K562 (cell line): ENCODE measurements around the gene LEPROT. TPM values are rescaled to one million over a fixed set of nuclear protein-coding genes. Genes with fewer than 3 reads are reported as not detected.
A peak's percentile ranks its signal among the peaks of the same experiment; 100 is the strongest.

Source experiments
- ARID2 ChIP-seq: fragments of 450-650 bp; IDR thresholded peaks from 2 replicates; pipeline ENCODE4 v1.6.1; 2017; ENCODE audit warnings: antibody characterized with exemption, mild to moderate bottlenecking
- CTCFL ChIP-seq: IDR thresholded peaks from 2 replicates; pipeline ENCODE4 v1.6.1; 2011; ENCODE audit warnings: borderline replicate concordance, low read depth, mild to moderate bottlenecking, moderate library complexity, low read length; ENCODE audit not compliant: insufficient read depth, poor library complexity, severe bottlenecking
- ERF ChIP-seq: fragments of 450-650 bp; formaldehyde crosslinking; IDR thresholded peaks from 2 replicates; pipeline ENCODE4 v1.4.0; 2020; ENCODE audit warnings: mild to moderate bottlenecking, mixed read lengths
- HBP1 ChIP-seq: fragments of 450-650 bp; formaldehyde crosslinking; IDR thresholded peaks from 2 replicates; pipeline ENCODE4 v1.4.0; 2022; ENCODE audit warnings: missing genetic modification characterization
- MLLT1 ChIP-seq, 2 experiments: fragments of 450-650 bp; IDR thresholded peaks; 2 replicates each; pipeline ENCODE4 v1.6.1; 2016
- MXD1 ChIP-seq: fragments of 250-450 bp; sonication (Bioruptor Pico); IDR thresholded peaks from 2 replicates; pipeline ENCODE4 v1.8.0; 2021; ENCODE audit warnings: borderline replicate concordance, mild to moderate bottlenecking, moderate library complexity; ENCODE audit not compliant: poor library complexity, severe bottlenecking
- MYC ChIP-seq, 2 experiments: fragments of 250-450 bp in 1 of 2; sonication (Bioruptor Pico) in 1 of 2; IDR thresholded peaks; 2 replicates each; pipeline versions ENCODE4 v1.5.1 to v1.6.1; 2012 to 2021; ENCODE audit warnings: low read depth in 2 of 2, borderline replicate concordance in 1 of 2, improper control_type of control experiment in 1 of 2, low read length in 1 of 2, mild to moderate bottlenecking in 1 of 2, moderate library complexity in 1 of 2
- PRPF4 ChIP-seq: fragments of 200-400 bp; formaldehyde crosslinking; IDR thresholded peaks from one replicate; pipeline ENCODE4 v1.6.1; 2017; ENCODE audit warnings: low read length, low read depth, mild to moderate bottlenecking; ENCODE audit not compliant: insufficient read depth, poor library complexity, severe bottlenecking
- PTBP1 ChIP-seq: fragments of 200-400 bp; formaldehyde crosslinking; IDR thresholded peaks from 2 replicates; pipeline ENCODE4 v1.6.1; 2017; ENCODE audit warnings: low read depth, low read length
- RAD51 ChIP-seq: fragments of 450-650 bp; IDR thresholded peaks from 2 replicates; pipeline ENCODE4 v1.7.1; 2016; ENCODE audit warnings: low read depth, mild to moderate bottlenecking, borderline replicate concordance
- RBM39 ChIP-seq: fragments of 200-400 bp; formaldehyde crosslinking; optimal IDR thresholded peaks from 2 replicates; pipeline ENCODE3; 2018; ENCODE audit warnings: low read depth, low read length
- RHOXF2B ChIP-seq: fragments of 250-450 bp; sonication (Bioruptor Pico); conservative IDR thresholded peaks from 2 replicates; pipeline ENCODE4 v1.5.1; 2021
- SMARCE1 ChIP-seq: fragments of 450-650 bp; IDR thresholded peaks from 2 replicates; pipeline ENCODE4 v1.7.1; 2016; ENCODE audit warnings: mild to moderate bottlenecking
- TFE3 ChIP-seq: fragments of 450-650 bp; formaldehyde crosslinking; IDR thresholded peaks from 2 replicates; pipeline ENCODE4 v1.4.0; 2020; ENCODE audit warnings: mild to moderate bottlenecking, mixed read lengths
- TRIM28 ChIP-seq: fragments of 450-650 bp; IDR thresholded peaks from 2 replicates; pipeline ENCODE4 v1.6.1; 2017
- ZBTB12 ChIP-seq: fragments of 250-450 bp; sonication (Bioruptor Pico); IDR thresholded peaks from 2 replicates; pipeline ENCODE4 v1.4.0; 2020
- ZNF324 ChIP-seq: fragments of 250-450 bp; sonication (Bioruptor Pico); IDR thresholded peaks from 2 replicates; pipeline ENCODE4 v1.4.0; 2020; ENCODE audit warnings: mild to moderate bottlenecking
- ZNF384 ChIP-seq: IDR thresholded peaks from 2 replicates; pipeline ENCODE4 v1.6.1; 2012; ENCODE audit warnings: low read depth, low read length, improper control_type of control experiment
- ZNF551 ChIP-seq: fragments of 250-450 bp; sonication (Bioruptor Pico); IDR thresholded peaks from 2 replicates; pipeline ENCODE4 v1.5.0; 2021; ENCODE audit warnings: mild to moderate bottlenecking, moderate library complexity
- polyA plus RNA-seq, 8 experiments: library from polyadenylated mRNA; depleted of rRNA in 4 of 8; stranded (reverse) in 5 of 8; unstranded in 3 of 8; fragments of >200 nt; fragmentation: Nextera tagmentation in 2 of 8; fragmentation: Illumina TruSeq in 1 of 8; extraction: Ambion mirVana in 2 of 8; extraction: Trizol in 1 of 8; gene quantifications; 2 replicates each; pipeline versions ENCODE4 v1.2.1 to v1.2.3, GENCODE V29; 2011 to 2014; ENCODE audit warnings: inconsistent platforms in 1 of 8, missing spikeins in 1 of 8
- total RNA-seq, 7 experiments: library from RNA; depleted of rRNA in 6 of 7; stranded (reverse); fragments of >200 nt in 6 of 7; fragmentation: Illumina TruSeq in 2 of 7; extraction: Trizol in 2 of 7; gene quantifications; 2 replicates each; pipeline versions ENCODE4 v1.2.1 to v1.2.3, GENCODE V29; 2011 to 2021; ENCODE audit warnings: low replicate concordance in 1 of 7

LEPROT gene
- total and polyA plus RNA-seq, 9 of the 15 experiments (the other 6 are each of a cell fraction or from before 2014, with no cell fraction given) = 28.1 to 97.5 (median 45.8) TPM

- TF ChIP-seq HBP1 (CRISPR knock-in tag) = no peak
- TF ChIP-seq CTCFL = no peak
- TF ChIP-seq RHOXF2B (CRISPR knock-in tag) = no peak
- no peak for TF ChIP-seq PTBP1
- no peak for TF ChIP-seq PRPF4
- peak; percentile 40 for TF ChIP-seq TFE3 (CRISPR knock-in tag)
- peak; percentile 97 to 98 for TF ChIP-seq MLLT1 (IDR thresholded peaks at IDR 0.05)
- no peak for TF ChIP-seq RBM39
- peak; percentile 96 for TF ChIP-seq MYC (IDR thresholded peaks at IDR 0.05; ENCODE audit: low read depth, low read length)
- TF ChIP-seq MYC (CRISPR knock-in tag; IDR thresholded peaks at IDR 0.05; ENCODE audit: borderline replicate concordance, low read depth) = no peak
- peak; percentile 16 for TF ChIP-seq MXD1
- no peak for TF ChIP-seq ZNF551 (CRISPR knock-in tag)
- no peak; the same call in 1 of the 2 replicates for TF ChIP-seq TRIM28
- no peak for TF ChIP-seq ZNF384
- peak; percentile 90 for TF ChIP-seq RAD51
- no peak for TF ChIP-seq ARID2
- no peak for TF ChIP-seq ZNF324
- TF ChIP-seq SMARCE1 = peak; percentile 83; the same call in 1 of the 2 replicates
- TF ChIP-seq ZBTB12 (CRISPR knock-in tag) = no peak
- TF ChIP-seq ERF (CRISPR knock-in tag) = no peak
Observed at GRCh38 chr1:65480684-65481405, 60.4 kb downstream of the LEPROT start (continued).
